K562 (cell line): Measurements from ENCODE around the gene PPHLN1. TPM values are rescaled to one million over a fixed set of nuclear protein-coding genes. Genes with fewer than 3 reads are reported as not detected.

Source experiments
- ATAC-seq: fragments of 200-7000 bp; cut with Tn5 transposase; 3 replicates; pipeline ENCODE4 v1.9.1; 2020; ENCODE audit warnings: moderate library complexity
- BruUV-seq: library from RNA; stranded (reverse); fragments of 400-500 nt; replicated peaks from 2 replicates; lab custom pipeline; 2021; lab: Mats Ljungman, UMichigan
- CTCF ChIA-PET: fragments of 300-600 bp; formaldehyde crosslinking; extraction: SDS; loops from one replicate; lab custom pipeline; 2021; ENCODE audit warnings: low intra/inter-chr PET ratio; lab: Yijun Ruan, JAX
- POLR2A ChIA-PET: fragments of 300-600, 350-650 bp; sonication (Branson Sonifier 250); formaldehyde crosslinking; extraction: SDS; loops from one replicate; lab custom pipeline; 2021; ENCODE audit warnings: antibody characterized with exemption, inconsistent platforms; lab: Yijun Ruan, JAX
- DNase-seq, 4 experiments: peaks; one replicate each; pipeline versions ENCODE4 v3.0.0 to v3.0.0-alpha.2; 2011 to 2018; ENCODE audit warnings: low spot score in 3 of 4, mixed read lengths in 3 of 4; ENCODE audit errors: extremely low read depth in 1 of 4
- FAIRE-seq: peaks from 2 replicates; lab custom pipeline; 2011; peaks lifted over from hg19 to GRCh38; lab: Jason Lieb, UNC
- H2AFZ ChIP-seq: 2 replicates; pipeline ENCODE4 v1.6.0; 2011; ENCODE audit warnings: low read depth, low read length, control low read depth, inconsistent platforms
- H3K27ac ChIP-seq: fragments of 200-600 bp; 3 replicates; pipeline ENCODE4 v1.8.0; 2011; ENCODE audit warnings: low read depth, mild to moderate bottlenecking, control low read depth, inconsistent platforms, low read length, moderate library complexity, mixed read lengths; ENCODE audit errors: extremely low read depth
- H3K27me3 ChIP-seq, 2 experiments: fragments of 300-600 bp in 1 of 2; 2 replicates in 1 of 2; 3 replicates in 1 of 2; pipeline versions ENCODE4 v1.6.0 to v1.8.0; 2011; ENCODE audit warnings: inconsistent platforms in 2 of 2, low read length in 2 of 2, mild to moderate bottlenecking in 1 of 2, mixed read lengths in 1 of 2, moderate library complexity in 1 of 2; ENCODE audit not compliant: control insufficient read depth in 2 of 2, insufficient read depth in 2 of 2
- H3K36me3 ChIP-seq: fragments of 300-600 bp; 3 replicates; pipeline ENCODE4 v1.8.0; 2011; ENCODE audit warnings: mild to moderate bottlenecking, low read length, inconsistent platforms; ENCODE audit not compliant: control insufficient read depth, insufficient read depth
- H3K4me1 ChIP-seq, 2 experiments: fragments of 200-600 bp in 1 of 2; replicated peaks in 1 of 2; 2 replicates in 1 of 2; 3 replicates in 1 of 2; pipeline versions ENCODE4 v1.5.1 to v1.8.0; 2011; ENCODE audit warnings: inconsistent platforms in 2 of 2, low read length in 2 of 2, mild to moderate bottlenecking in 1 of 2, mixed read lengths in 1 of 2, moderate library complexity in 1 of 2; ENCODE audit not compliant: control insufficient read depth in 2 of 2, insufficient read depth in 2 of 2
- H3K4me2 ChIP-seq: 2 replicates; pipeline ENCODE4 v1.6.1; 2011; ENCODE audit warnings: low read length, control low read depth, inconsistent platforms, mixed read lengths; ENCODE audit not compliant: insufficient read depth
- H3K4me3 ChIP-seq: fragments of 200-600 bp; sonication (generic), shearing (Covaris generic); 2 replicates; pipeline ENCODE4 v1.5.1; 2016; ENCODE audit warnings: control low read depth, inconsistent platforms
- H3K79me2 ChIP-seq: fragments of 200-600 bp; 3 replicates; pipeline ENCODE4 v1.8.0; 2011; ENCODE audit warnings: low read length, inconsistent platforms; ENCODE audit not compliant: control insufficient read depth, insufficient read depth
- H3K9ac ChIP-seq, 2 experiments: 2 replicates each; pipeline versions ENCODE4 v1.6.0 to v1.6.1; 2011; ENCODE audit warnings: low read depth in 2 of 2, low read length in 2 of 2, control low read depth in 1 of 2, inconsistent platforms in 1 of 2, mild to moderate bottlenecking in 1 of 2, mixed read lengths in 1 of 2; ENCODE audit not compliant: insufficient read depth in 1 of 2
- H3K9me1 ChIP-seq: one replicate; pipeline ENCODE4 v1.6.0; 2011; ENCODE audit warnings: inconsistent platforms, mild to moderate bottlenecking, low read length, moderate library complexity; ENCODE audit not compliant: control insufficient read depth, insufficient read depth
- H3K9me3 ChIP-seq: replicated peaks from 2 replicates; pipeline ENCODE4 v1.5.1; 2011; ENCODE audit warnings: low read depth, low read length, inconsistent platforms; ENCODE audit not compliant: control insufficient read depth, insufficient read depth
- H4K20me1 ChIP-seq: replicated peaks from 2 replicates; pipeline ENCODE4 v1.6.1; 2011; ENCODE audit warnings: low read length, inconsistent platforms, mixed read lengths; ENCODE audit not compliant: control insufficient read depth, insufficient read depth
- CBFA2T3 ChIP-seq: fragments of 450-650 bp; IDR thresholded peaks from 2 replicates; pipeline ENCODE4 v1.6.1; 2017
- EP300 ChIP-seq: IDR thresholded peaks from 2 replicates; pipeline ENCODE4 v1.6.1; 2012; ENCODE audit warnings: low read length, improper control_type of control experiment
- FIP1L1 ChIP-seq: fragments of 200-400 bp; formaldehyde crosslinking; IDR thresholded peaks from 2 replicates; pipeline ENCODE4 v1.6.1; 2018; ENCODE audit warnings: mild to moderate bottlenecking, low read depth, low read length; ENCODE audit not compliant: poor library complexity, severe bottlenecking
- GTF2F1 ChIP-seq: IDR thresholded peaks from 2 replicates; pipeline ENCODE4 v1.6.1; 2011; ENCODE audit warnings: low read depth, low read length, improper control_type of control experiment
- IRF1 ChIP-seq: sonication (generic); formaldehyde crosslinking; IDR thresholded peaks from 2 replicates; pipeline ENCODE4 v1.8.0; 2022; ENCODE audit warnings: missing genetic modification reagents, mild to moderate bottlenecking, borderline replicate concordance
- NFIC ChIP-seq: fragments of 450-650 bp; IDR thresholded peaks from 2 replicates; pipeline ENCODE4 v1.6.1; 2017; ENCODE audit warnings: mild to moderate bottlenecking, inconsistent platforms
- NR1H2 ChIP-seq: sonication (generic); formaldehyde crosslinking; IDR thresholded peaks from 2 replicates; pipeline ENCODE4 v1.4.0; 2020; ENCODE audit warnings: mild to moderate bottlenecking, missing genetic modification reagents
- SMARCA4 ChIP-seq: fragments of 450-650 bp; IDR thresholded peaks from 2 replicates; pipeline ENCODE4 v1.6.1; 2016
- SOX6 ChIP-seq: fragments of 450-650 bp; IDR thresholded peaks from 2 replicates; pipeline ENCODE4 v1.6.1; 2014; ENCODE audit warnings: mild to moderate bottlenecking
- TAF15 ChIP-seq: fragments of 200-400 bp; formaldehyde crosslinking; IDR thresholded peaks from 2 replicates; pipeline ENCODE4 v1.6.1; 2017; ENCODE audit warnings: mild to moderate bottlenecking, low read depth, low read length, moderate library complexity
- TCF3 ChIP-seq: sonication (generic); formaldehyde crosslinking; IDR thresholded peaks from 2 replicates; pipeline ENCODE4 v1.4.0; 2020; ENCODE audit warnings: mild to moderate bottlenecking, missing genetic modification reagents
- TCFL5 ChIP-seq: fragments of 250-450 bp; sonication (Bioruptor Pico); conservative IDR thresholded peaks from 2 replicates; pipeline ENCODE4 v1.6.1; 2021; ENCODE audit warnings: mild to moderate bottlenecking, moderate library complexity, matching md5 sums
- TEAD4 ChIP-seq, 2 experiments: sonication (generic) in 1 of 2; formaldehyde crosslinking in 1 of 2; IDR thresholded peaks; 2 replicates each; pipeline versions ENCODE4 v1.6.1 to v1.8.0; 2012 to 2022; ENCODE audit warnings: borderline replicate concordance in 1 of 2, inconsistent platforms in 1 of 2, low read length in 1 of 2, mild to moderate bottlenecking in 1 of 2, missing genetic modification reagents in 1 of 2
- YY1 ChIP-seq, 3 experiments: IDR thresholded peaks; 2 replicates each; pipeline ENCODE4 v1.6.1; 2011; ENCODE audit warnings: low read length in 2 of 3, mild to moderate bottlenecking in 2 of 3, moderate library complexity in 2 of 3, borderline replicate concordance in 1 of 3, control low read depth in 1 of 3, low read depth in 1 of 3; ENCODE audit not compliant: insufficient read depth in 3 of 3, insufficient replicate concordance in 2 of 3, control insufficient read depth in 1 of 3, insufficient read length in 1 of 3; ENCODE audit errors: extremely low read depth in 1 of 3
- ZBTB5 ChIP-seq: fragments of 450-650 bp; IDR thresholded peaks from 2 replicates; pipeline ENCODE4 v1.6.1; 2017; ENCODE audit warnings: antibody characterized with exemption
- ZHX1 ChIP-seq: fragments of 150-350 bp; conservative IDR thresholded peaks from 2 replicates; pipeline ENCODE4 v1.6.1; 2014; ENCODE audit warnings: low read length
- ZNF124 ChIP-seq: sonication (generic); formaldehyde crosslinking; IDR thresholded peaks from 2 replicates; pipeline ENCODE4 v1.8.1; 2022; ENCODE audit warnings: missing genetic modification reagents
- WGBS: fragments of 100-300 bp; shearing (Covaris generic); methylation state at CpG from one replicate; pipeline ENCODE4 v1.1.6; 2016; ENCODE audit warnings: low coverage, mixed read lengths; ENCODE audit not compliant: insufficient coverage; ENCODE audit errors: missing lambda C conversion rate; 5-methylcytosine and 5-hydroxymethylcytosine counted together
- in situ Hi-C: fragments of 300-500 bp; cut with MboI; formaldehyde crosslinking; loops from 4 replicates; pipeline ENCODE4 v1.15.0; 2018; ENCODE audit warnings: inconsistent platforms, mixed read lengths
- intact Hi-C: fragments of 100-400 bp; cut with micrococcal nuclease; formaldehyde crosslinking; loops from 2 replicates; pipeline ENCODE4 v1.14.2; 2022
- polyA plus RNA-seq, 8 experiments: library from polyadenylated mRNA; depleted of rRNA in 4 of 8; stranded (reverse) in 5 of 8; unstranded in 3 of 8; fragments of >200 nt; fragmentation: Nextera tagmentation in 2 of 8; fragmentation: Illumina TruSeq in 1 of 8; extraction: Ambion mirVana in 2 of 8; extraction: Trizol in 1 of 8; gene quantifications; 2 replicates each; pipeline versions ENCODE4 v1.2.1 to v1.2.3, GENCODE V29; 2011 to 2014; ENCODE audit warnings: inconsistent platforms in 1 of 8, missing spikeins in 1 of 8
- total RNA-seq, 7 experiments: library from RNA; depleted of rRNA in 6 of 7; stranded (reverse); fragments of >200 nt in 6 of 7; fragmentation: Illumina TruSeq in 2 of 7; extraction: Trizol in 2 of 7; gene quantifications; 2 replicates each; pipeline versions ENCODE4 v1.2.1 to v1.2.3, GENCODE V29; 2011 to 2021; ENCODE audit warnings: low replicate concordance in 1 of 7

The PPHLN1 gene
- total and polyA plus RNA-seq, 9 of the 15 experiments (the other 6 are each of a cell fraction or from before 2014, with no cell fraction given): 66.3 to 112 (median 93.6) TPM

- TF ChIP-seq TCFL5 (CRISPR knock-in tag): no peak
- TF ChIP-seq NR1H2 (CRISPR knock-in tag): no peak
- TF ChIP-seq IRF1: no peak
- no peak for TF ChIP-seq FIP1L1
- no peak for TF ChIP-seq ZHX1
- no peak for TF ChIP-seq TAF15
Observed at GRCh38 chr12:42485823-42486222, 159.9 kb downstream of the PPHLN1 start (continued).

GRCh38 chr12:42486407-42486806 is 160.4 kb downstream of the PPHLN1 start:
- 0 out of 3 replicates have a peak, but pooled peaks have one; percentile 10 for ATAC-seq
- 0 out of 2 replicates have a peak, but pooled peaks cover 2% of the 10 kb centered on the region for H3K9me3 ChIP-seq
- in situ Hi-C loops: no loop called here
- no peak overlapping the region for H3K27ac ChIP-seq
- intact Hi-C loops: no loop called here
- no TSS peak for BruUV-seq
- no peaks in the 10 kb centered on the region for H3K36me3 ChIP-seq
- peaks cover 9 to 18% of the 10 kb centered on the region in 2 experiments; a peak in 4 of 5 replicates for H3K4me1 ChIP-seq
- no peak overlapping the region for H2AFZ ChIP-seq
- peak; percentile 15 to 59 (median 41) for DNase-seq
- H3K4me2 ChIP-seq: no peak overlapping the region
- H3K9ac ChIP-seq: no peak overlapping the region
- POLR2A ChIA-PET: no interaction called here
- CTCF ChIA-PET: no interaction called here
- 0% methylated on average over 2 of the region's 2 CpGs for WGBS
- no peaks in the 10 kb centered on the region for H4K20me1 ChIP-seq
- no peaks in the 10 kb centered on the region for H3K79me2 ChIP-seq
- H3K4me3 ChIP-seq: no peak overlapping the region
- no peaks in the 10 kb centered on the region for H3K27me3 ChIP-seq
- FAIRE-seq: no peak
- H3K9me1 ChIP-seq: no peaks in the 10 kb centered on the region
- TF ChIP-seq EP300 (peak; percentile 29; the same call in 1 of the 2 replicates), ZBTB5 (no peak), YY1 (IDR thresholded peaks at IDR 0.05; ENCODE audit: borderline replicate concordance in 1 of 3, control insufficient read depth in 1 of 3, extremely low read depth in 1 of 3, insufficient read depth in 3 of 3, insufficient read length in 1 of 3, insufficient replicate concordance in 2 of 3, low read depth in 1 of 3, low read length in 2 of 3) (peak in 1 of 3 experiments; percentile 45), CBFA2T3 (peak; percentile 80), TCF3 (CRISPR knock-in tag) (peak; percentile 71), GTF2F1 (no peak), ZNF124 (no peak), SOX6 (peak; percentile 38; the same call in 1 of the 2 replicates), NFIC (peak; percentile 26; the same call in 1 of the 2 replicates), TEAD4 (IDR thresholded peaks at IDR 0.05; ENCODE audit: low read length) (peak; percentile 55), TEAD4 (CRISPR knock-in tag; IDR thresholded peaks at IDR 0.05; ENCODE audit: borderline replicate concordance) (no peak), SMARCA4 (peak; percentile 47; the same call in 1 of the 2 replicates)
